ENCODE data around the gene OR2AG1.

The OR2AG1 gene, protein sequence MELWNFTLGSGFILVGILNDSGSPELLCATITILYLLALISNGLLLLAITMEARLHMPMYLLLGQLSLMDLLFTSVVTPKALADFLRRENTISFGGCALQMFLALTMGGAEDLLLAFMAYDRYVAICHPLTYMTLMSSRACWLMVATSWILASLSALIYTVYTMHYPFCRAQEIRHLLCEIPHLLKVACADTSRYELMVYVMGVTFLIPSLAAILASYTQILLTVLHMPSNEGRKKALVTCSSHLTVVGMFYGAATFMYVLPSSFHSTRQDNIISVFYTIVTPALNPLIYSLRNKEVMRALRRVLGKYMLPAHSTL

DNA sequence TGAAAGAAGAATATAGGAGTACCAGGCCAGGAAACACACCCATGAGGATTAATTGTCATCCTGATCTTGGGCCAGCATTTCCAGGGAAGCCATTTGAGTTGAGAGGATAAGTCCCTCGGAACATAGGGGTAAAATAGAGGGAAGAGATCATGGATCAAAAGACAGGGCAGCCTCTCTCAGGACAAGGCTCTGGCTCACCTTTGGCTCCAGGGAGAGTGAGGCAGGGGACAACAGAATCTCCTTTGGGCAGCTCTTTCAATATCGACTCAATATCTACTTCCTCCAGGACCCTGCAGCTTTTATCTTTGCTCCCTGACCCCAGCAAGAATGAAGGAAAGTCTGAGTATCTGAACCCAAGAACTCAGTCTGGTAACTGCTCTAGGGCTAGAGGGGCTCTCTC, at the start of gene OR2AG1:
Gene OR2AG1, plus strand, starts transcription at position 301 of the 400 bp plus-strand sequence. CDS start 2,018 bp downstream, outside the sequence.
- no peak for DNase-seq

DNA sequence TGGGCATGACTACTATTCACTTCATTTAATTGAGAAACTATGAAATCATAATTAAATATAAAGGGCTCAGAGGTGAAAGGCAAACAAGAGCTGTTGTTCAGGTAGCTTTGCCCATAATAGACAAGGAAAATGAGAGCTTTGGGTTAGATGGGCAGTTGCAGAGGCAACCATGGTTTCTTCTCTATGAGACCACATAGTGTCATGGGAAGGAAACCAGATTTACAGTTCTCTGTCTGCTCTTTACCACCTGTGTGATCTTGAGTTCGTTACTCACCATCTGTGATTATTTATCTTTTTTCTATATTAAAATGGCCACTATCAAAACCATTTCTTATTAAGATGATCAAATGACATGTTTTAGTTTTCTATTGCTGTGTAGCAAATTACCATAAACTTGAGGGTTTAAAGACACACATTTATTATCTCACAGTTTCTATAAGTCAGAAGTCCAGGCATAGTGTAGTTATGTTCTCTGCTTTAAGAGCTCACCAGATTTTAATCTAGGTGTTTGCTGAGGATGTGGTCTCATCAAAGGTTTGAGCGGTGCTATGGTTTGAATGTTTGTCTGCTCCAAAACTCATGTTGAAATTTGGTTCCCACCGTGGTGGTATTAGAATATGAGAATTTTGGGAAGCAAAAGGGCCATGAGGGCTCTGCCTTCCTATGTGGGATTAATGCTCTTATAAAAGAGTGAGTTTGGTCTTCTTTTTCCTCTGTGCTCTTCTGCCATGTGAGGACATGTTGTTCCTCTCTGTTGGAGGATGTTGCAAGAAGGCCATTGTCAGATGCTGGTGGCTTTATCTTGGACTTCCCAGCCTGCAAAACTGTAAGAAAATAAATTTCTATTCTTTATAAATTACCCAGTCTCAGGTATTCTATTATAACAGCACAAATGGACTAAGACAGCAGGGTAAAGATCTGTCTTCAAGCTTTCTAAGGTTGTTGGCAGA, 49.2 kb upstream of the OR2AG1 start:
- Histone ChIP-seq H3K36me3 (replicated peaks; ENCODE audit: insufficient read depth, low read length) (no peaks in the 10 kb centered on the region), H3K4me3 (ENCODE audit: low read length) (no peak overlapping the region), H4K20me1 (ENCODE audit: insufficient read depth, low read length) (no peaks in the 10 kb centered on the region), H3F3A (ENCODE audit: insufficient read depth, low read length) (no peaks in the 10 kb centered on the region), H3K4me1 (ENCODE audit: low read length) (no peaks in the 10 kb centered on the region), H3K27ac (ENCODE audit: low read length) (no peak overlapping the region), H3K9me2 (replicated peaks; ENCODE audit: insufficient read depth, low read length) (no peaks in the 10 kb centered on the region), H3K27me3 (replicated peaks; ENCODE audit: insufficient read depth, low read length) (no peaks in the 10 kb centered on the region), H3K9ac (ENCODE audit: low read length) (no peak overlapping the region), H3K4me2 (ENCODE audit: low read depth, low read length) (no peak overlapping the region), H2AFZ (ENCODE audit: low read length) (no peak overlapping the region), H3K79me2 (ENCODE audit: low read length) (peaks cover 18% of the 10 kb centered on the region), H3K9me3 (replicated peaks; ENCODE audit: insufficient read depth, low read length) (no peaks in the 10 kb centered on the region)
- no peak for DNase-seq
- TF ChIP-seq EZH2 (optimal IDR thresholded peaks at IDR 0.05; ENCODE audit: low read depth, low read length), result no peak
- TF ChIP-seq EZH2phosphoT487 (IDR thresholded peaks at IDR 0.05; ENCODE audit: low read length), result no peak
- TF ChIP-seq, protein P1, sequence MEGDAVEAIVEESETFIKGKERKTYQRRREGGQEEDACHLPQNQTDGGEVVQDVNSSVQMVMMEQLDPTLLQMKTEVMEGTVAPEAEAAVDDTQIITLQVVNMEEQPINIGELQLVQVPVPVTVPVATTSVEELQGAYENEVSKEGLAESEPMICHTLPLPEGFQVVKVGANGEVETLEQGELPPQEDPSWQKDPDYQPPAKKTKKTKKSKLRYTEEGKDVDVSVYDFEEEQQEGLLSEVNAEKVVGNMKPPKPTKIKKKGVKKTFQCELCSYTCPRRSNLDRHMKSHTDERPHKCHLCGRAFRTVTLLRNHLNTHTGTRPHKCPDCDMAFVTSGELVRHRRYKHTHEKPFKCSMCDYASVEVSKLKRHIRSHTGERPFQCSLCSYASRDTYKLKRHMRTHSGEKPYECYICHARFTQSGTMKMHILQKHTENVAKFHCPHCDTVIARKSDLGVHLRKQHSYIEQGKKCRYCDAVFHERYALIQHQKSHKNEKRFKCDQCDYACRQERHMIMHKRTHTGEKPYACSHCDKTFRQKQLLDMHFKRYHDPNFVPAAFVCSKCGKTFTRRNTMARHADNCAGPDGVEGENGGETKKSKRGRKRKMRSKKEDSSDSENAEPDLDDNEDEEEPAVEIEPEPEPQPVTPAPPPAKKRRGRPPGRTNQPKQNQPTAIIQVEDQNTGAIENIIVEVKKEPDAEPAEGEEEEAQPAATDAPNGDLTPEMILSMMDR (IDR thresholded peaks at IDR 0.05; ENCODE audit: low read length), result no peak

More for the DNA sequence above, at the start of gene OR2AG1:
- no peak within 1 kb of the TSS for H3K4me2 ChIP-seq (ENCODE audit: low read depth, low read length)
- no peak within 1 kb of the TSS for H2AFZ ChIP-seq (ENCODE audit: low read length)
- no peak within 1 kb of the TSS for H3K9ac ChIP-seq (ENCODE audit: low read length)
- H3K9me2 ChIP-seq (replicated peaks; ENCODE audit: insufficient read depth, low read length), result no peaks in the 10 kb centered on the region
- no peaks in the 10 kb centered on the region for H3K9me3 ChIP-seq (replicated peaks; ENCODE audit: insufficient read depth, low read length)
- no peaks in the 10 kb centered on the region for H3K36me3 ChIP-seq (replicated peaks; ENCODE audit: insufficient read depth, low read length)
- H3K79me2 ChIP-seq (ENCODE audit: low read length), result no peaks in the 10 kb centered on the region
- H3K27ac ChIP-seq (ENCODE audit: low read length), result no peak within 1 kb of the TSS
- no peaks in the 10 kb centered on the region for H4K20me1 ChIP-seq (ENCODE audit: insufficient read depth, low read length)
- no peaks in the 10 kb centered on the region for H3K27me3 ChIP-seq (replicated peaks; ENCODE audit: insufficient read depth, low read length)
- H3F3A ChIP-seq (ENCODE audit: insufficient read depth, low read length), result no peaks in the 10 kb centered on the region
- TF ChIP-seq EZH2 (optimal IDR thresholded peaks at IDR 0.05; ENCODE audit: low read depth, low read length), result no peak
- TF ChIP-seq EZH2phosphoT487 (IDR thresholded peaks at IDR 0.05; ENCODE audit: low read length), result no peak
- TF ChIP-seq, protein P1 (IDR thresholded peaks at IDR 0.05; ENCODE audit: low read length), result no peak
- no peak within 1 kb of the TSS for H3K4me3 ChIP-seq (ENCODE audit: low read length)
- H3K4me1 ChIP-seq (ENCODE audit: low read length), result no peaks in the 10 kb centered on the region

DNA sequence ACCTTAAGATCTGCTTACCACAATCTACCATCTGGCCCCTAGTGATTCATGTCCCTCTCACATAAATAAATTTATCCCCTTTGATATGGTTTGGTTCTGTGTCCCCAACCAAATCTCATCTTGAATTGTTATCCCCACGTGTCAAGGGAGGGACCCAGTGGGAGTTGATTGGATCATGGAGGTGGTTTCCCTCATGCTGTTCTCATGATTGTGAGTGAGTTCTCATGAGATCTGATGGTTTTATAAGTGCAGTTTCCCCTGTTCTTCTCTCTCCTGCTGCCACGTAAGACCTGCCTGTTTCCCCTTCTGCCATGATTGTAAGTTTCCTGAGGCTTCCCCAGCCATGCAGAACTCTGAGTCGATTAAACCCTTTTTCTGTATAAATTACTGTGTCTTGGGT, 48.2 kb upstream of the OR2AG1 start:
- no peak overlapping the region for H3K4me2 ChIP-seq (ENCODE audit: low read depth, low read length)
- H4K20me1 ChIP-seq (ENCODE audit: insufficient read depth, low read length), result no peaks in the 10 kb centered on the region
- H3K9me2 ChIP-seq (replicated peaks; ENCODE audit: insufficient read depth, low read length), result no peaks in the 10 kb centered on the region
- H3K79me2 ChIP-seq (ENCODE audit: low read length), result peaks cover 18% of the 10 kb centered on the region
- no peaks in the 10 kb centered on the region for H3K27me3 ChIP-seq (replicated peaks; ENCODE audit: insufficient read depth, low read length)
- H3K9ac ChIP-seq (ENCODE audit: low read length), result no peak overlapping the region
- H3K36me3 ChIP-seq (replicated peaks; ENCODE audit: insufficient read depth, low read length), result no peaks in the 10 kb centered on the region
- H2AFZ ChIP-seq (ENCODE audit: low read length), result no peak overlapping the region
- H3K9me3 ChIP-seq (replicated peaks; ENCODE audit: insufficient read depth, low read length), result no peaks in the 10 kb centered on the region
- no peak for DNase-seq
- no peaks in the 10 kb centered on the region for H3F3A ChIP-seq (ENCODE audit: insufficient read depth, low read length)
- no peaks in the 10 kb centered on the region for H3K4me1 ChIP-seq (ENCODE audit: low read length)
- H3K4me3 ChIP-seq (ENCODE audit: low read length), result no peak overlapping the region
- no peak for TF ChIP-seq EZH2phosphoT487 (IDR thresholded peaks at IDR 0.05; ENCODE audit: low read length)
- TF ChIP-seq, protein P1 (IDR thresholded peaks at IDR 0.05; ENCODE audit: low read length), result no peak
- TF ChIP-seq EZH2 (optimal IDR thresholded peaks at IDR 0.05; ENCODE audit: low read depth, low read length), result no peak
- no peak overlapping the region for H3K27ac ChIP-seq (ENCODE audit: low read length)

All from MM.1S (cell line).